Central memory CD8-positive, alpha-beta T cell (primary cell): ENCODE data around the gene CTSH.
"Not testable (repeated sequence)": the region's sequence is repeated elsewhere in the genome, so short reads cannot be mapped to it uniquely, and the experiment has no call there.

Source experiments
- ATAC-seq: fragments of 150-1000 bp; cut with Tn5 transposase; replicated peaks from 2 replicates; pipeline ENCODE4 v1.10.0; 2022; ENCODE audit warnings: mild to moderate bottlenecking, moderate FRiP score, moderate number of reproducible peaks; ENCODE audit not compliant: poor library complexity, severe bottlenecking; ENCODE audit errors: extremely low read depth
- DNase-seq, 2 donors: peaks; one replicate each; pipeline ENCODE4 v3.0.0; 2021; ENCODE audit warnings: low spot score in 2 of 2
- H3K27ac Mint-ChIP-seq: one replicate; pipeline ENCODE4 v1.8.0; 2022; ENCODE audit warnings: low read depth, mild to moderate bottlenecking, moderate library complexity, mixed read lengths
- H3K27me3 Mint-ChIP-seq: one replicate; pipeline ENCODE4 v1.8.0; 2022; ENCODE audit warnings: mixed read lengths
- H3K36me3 Mint-ChIP-seq: one replicate; pipeline ENCODE4 v1.8.0; 2022; ENCODE audit warnings: mild to moderate bottlenecking, moderate library complexity, mixed read lengths; ENCODE audit not compliant: insufficient read depth
- H3K4me1 Mint-ChIP-seq: one replicate; pipeline ENCODE4 v1.8.0; 2022; ENCODE audit warnings: mixed read lengths
- H3K4me3 Mint-ChIP-seq: one replicate; pipeline ENCODE4 v1.8.0; 2022; ENCODE audit warnings: mild to moderate bottlenecking, moderate library complexity, mixed read lengths
- H3K9me3 Mint-ChIP-seq: one replicate; pipeline ENCODE4 v1.8.0; 2022; ENCODE audit warnings: mixed read lengths

CTSH gene

GRCh38 chr15:78876954-78877353 is 67.9 kb downstream of the CTSH start:
- H3K27ac Mint-ChIP-seq = peak overlapping the region; percentile 100
- not testable (repeated sequence) for H3K9me3 Mint-ChIP-seq, ATAC-seq, DNase-seq, H3K27me3 Mint-ChIP-seq
- peaks cover 61% of the 10 kb centered on the region for H3K4me1 Mint-ChIP-seq
- peaks cover 50% of the 10 kb centered on the region for H3K36me3 Mint-ChIP-seq
- peak overlapping the region; percentile 100 for H3K4me3 Mint-ChIP-seq

DNA sequence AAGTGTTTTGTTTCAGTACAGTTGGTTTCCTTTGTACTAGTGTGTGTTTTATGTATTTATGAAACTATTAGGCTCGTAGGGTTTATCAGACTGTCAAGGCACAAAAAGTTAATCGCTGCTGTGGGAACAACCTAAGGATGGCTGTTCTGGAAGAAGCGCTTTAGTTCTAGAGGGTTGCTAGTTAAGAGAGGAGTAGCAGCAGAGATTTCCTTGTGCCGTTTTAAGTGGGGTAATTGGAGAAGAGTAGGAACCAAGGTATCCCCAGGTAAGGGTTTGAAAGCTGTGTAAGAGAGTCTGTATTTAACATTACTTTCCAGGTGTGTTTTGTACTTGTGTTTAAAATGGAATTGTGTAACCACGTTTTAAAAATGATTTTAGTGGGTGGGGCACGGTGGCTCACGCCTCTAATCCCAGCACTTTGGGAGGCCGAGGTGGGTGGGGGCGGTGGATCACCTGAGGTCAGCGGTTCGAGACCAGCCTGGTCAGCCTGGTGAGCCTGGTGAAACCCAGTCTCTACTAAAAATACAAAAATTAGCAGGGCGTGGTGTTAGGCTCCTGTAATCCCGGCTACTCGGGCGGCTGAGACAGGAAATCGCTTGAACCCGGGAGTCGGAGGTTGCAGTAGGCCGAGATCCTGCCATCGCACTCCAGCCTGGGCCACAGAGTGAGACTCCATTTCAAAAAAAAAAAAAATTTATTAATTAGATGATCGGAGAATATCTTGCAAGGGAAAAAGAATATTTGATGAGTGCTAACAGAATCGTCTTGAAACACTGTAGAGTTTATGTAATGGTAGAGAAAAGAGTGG is 69.5 kb downstream of the CTSH start:
- Mint-ChIP-seq H3K27ac (peak overlapping the region; percentile 100), H3K36me3 (peaks cover 36% of the 10 kb centered on the region), H3K27me3 (no peaks in the 10 kb centered on the region), H3K4me1 (peaks cover 47% of the 10 kb centered on the region), H3K9me3 (no peaks in the 10 kb centered on the region), H3K4me3 (peak overlapping the region; percentile 100)
- DNase-seq (no peak), ATAC-seq (no peak)

- H3K27me3 Mint-ChIP-seq = no peaks in the 10 kb centered on the region
- H3K4me3 Mint-ChIP-seq = peak overlapping the region; percentile 100
- H3K36me3 Mint-ChIP-seq = peaks cover 31% of the 10 kb centered on the region
- no peaks in the 10 kb centered on the region for H3K9me3 Mint-ChIP-seq
- DNase-seq (peak in 1 of 2 donors; percentile 44), ATAC-seq (no peak)
- peaks cover 39% of the 10 kb centered on the region for H3K4me1 Mint-ChIP-seq
- H3K27ac Mint-ChIP-seq = peak overlapping the region; percentile 100
Measured at GRCh38 chr15:78873793-78874765, 70.8 kb downstream of the CTSH start.

- DNase-seq = peak; percentile 75 to 87
- H3K36me3 Mint-ChIP-seq = peaks cover 31% of the 10 kb centered on the region
- ATAC-seq = peak; percentile 67
- peak overlapping the region; percentile 100 for H3K27ac Mint-ChIP-seq
- H3K27me3 Mint-ChIP-seq = no peaks in the 10 kb centered on the region
- H3K9me3 Mint-ChIP-seq = no peaks in the 10 kb centered on the region
- H3K4me3 Mint-ChIP-seq = peak overlapping the region; percentile 100
- peaks cover 34% of the 10 kb centered on the region for H3K4me1 Mint-ChIP-seq
Measured at GRCh38 chr15:78872972-78873792, 71.7 kb downstream of the CTSH start.

- H3K27ac Mint-ChIP-seq = peak within 1 kb of the TSS; percentile 100
- H3K9me3 Mint-ChIP-seq = no peaks in the 10 kb centered on the region
- peak; percentile 93 to 97 for DNase-seq
- no peaks in the 10 kb centered on the region for H3K27me3 Mint-ChIP-seq
- ATAC-seq = peak; percentile 85
- peak within 1 kb of the TSS; percentile 100 for H3K4me3 Mint-ChIP-seq
- H3K4me1 Mint-ChIP-seq = peaks cover 26% of the 10 kb centered on the region
- H3K36me3 Mint-ChIP-seq = peaks cover 29% of the 10 kb centered on the region
Measured at GRCh38 chr15:78872155-78872971, 72.5 kb downstream of the CTSH start, which contains the start of gene MORF4L1. MORF4L1 (plus strand) TSS chr15:78872890; CDS start chr15:78873018, 128 bp downstream.

DNA sequence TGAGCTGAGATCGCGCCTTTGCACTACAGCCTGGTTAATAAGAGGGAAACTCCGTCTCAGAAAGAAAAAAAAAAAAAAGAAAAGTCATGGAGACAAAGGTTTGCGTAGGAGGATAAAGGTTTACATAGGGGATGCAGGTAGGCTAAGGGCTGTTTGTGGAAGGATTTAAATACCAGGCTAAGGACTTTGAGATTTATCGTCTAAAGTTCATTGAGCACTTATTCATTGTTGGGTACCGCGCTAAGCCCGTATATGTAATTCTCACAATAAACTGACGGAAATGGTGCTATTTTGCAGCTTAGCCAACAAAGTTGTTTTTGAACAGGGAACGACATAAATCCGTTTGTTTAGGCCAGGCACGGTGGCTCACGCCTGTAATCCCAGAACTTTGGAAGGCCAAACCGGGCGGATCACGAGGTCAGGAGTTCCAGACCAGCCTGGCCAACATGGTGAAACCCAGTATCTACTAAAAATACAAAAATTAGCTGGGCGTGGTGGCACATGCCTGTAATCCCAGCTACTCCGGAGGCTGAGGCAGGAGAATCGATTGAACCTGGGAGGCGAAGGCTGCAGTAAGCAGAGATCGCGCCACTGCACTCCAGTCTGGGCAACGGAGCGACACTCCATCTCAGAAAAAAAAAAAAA is 73.2 kb downstream of the CTSH start:
- Mint-ChIP-seq H3K4me1 (peaks cover 25% of the 10 kb centered on the region), H3K4me3 (peak overlapping the region; percentile 100), H3K36me3 (peaks cover 28% of the 10 kb centered on the region)
- H3K27me3 Mint-ChIP-seq, ATAC-seq, H3K27ac Mint-ChIP-seq, DNase-seq, H3K9me3 Mint-ChIP-seq: not testable (repeated sequence)
